Bladder microvascular endothelial cell (primary cell): ENCODE measurements around the gene APOL5. TPM values are rescaled to one million over a fixed set of nuclear protein-coding genes. Genes with fewer than 3 reads are reported as not detected.

Experiments
- total RNA-seq: library from RNA; depleted of rRNA; stranded (reverse); fragments of >200 nt; gene quantifications from 2 replicates; pipeline ENCODE4 v1.2.3, GENCODE V29; 2014

The APOL5 gene
- total RNA-seq = not detected in 2 replicates

GRCh38 chr22:35717572-35717971 is at the start of gene APOL5:
APOL5 (plus strand) TSS chr22:35717872; CDS start chr22:35717872, 0 bp downstream.

Other genes with a start within 250 kb of the APOL5 start
- not detected in 2 replicates for gene RASD2, start 177.0 kb upstream of the APOL5 start, total RNA-seq
- not detected in 2 replicates for gene MB, start 100.5 kb upstream of the APOL5 start, total RNA-seq
- 6.5 and 11.3 TPM in 2 replicates for gene APOL6, start 69.4 kb upstream of the APOL5 start, total RNA-seq